AG04450 (cell line): ENCODE data around the gene SLC37A1. TPM values are rescaled to one million over a fixed set of nuclear protein-coding genes. Genes with fewer than 3 reads are reported as not detected.

ENCODE experiments used
- CTCF ChIA-PET: fragments of 300-600, 350-600 bp; formaldehyde crosslinking; extraction: SDS; loops from one replicate; lab custom pipeline; 2022; ENCODE audit warnings: antibody characterized with exemption, inconsistent platforms; lab: Charles Lee
- POLR2A ChIA-PET: fragments of 350-600 bp; formaldehyde crosslinking; extraction: SDS; loops from one replicate; lab custom pipeline; 2021; ENCODE audit warnings: antibody characterized with exemption, inconsistent platforms; lab: Yijun Ruan, JAX
- DNase-seq: peaks from one replicate; pipeline ENCODE4 v3.0.0-alpha.2; 2011; ENCODE audit warnings: low read depth, low spot score
- H3K27ac ChIP-seq: one replicate; pipeline ENCODE4 v1.5.1; 2012; ENCODE audit warnings: low read depth, low read length, control low read depth
- H3K27me3 ChIP-seq: one replicate; pipeline ENCODE4 v1.6.0; 2012; ENCODE audit warnings: low read length; ENCODE audit not compliant: control insufficient read depth, insufficient read depth
- H3K4me3 ChIP-seq: 2 replicates; pipeline ENCODE4 v1.5.1; 2011; ENCODE audit warnings: mild to moderate bottlenecking, low read depth, low read length, control low read depth
- H3K9me3 ChIP-seq: 2 replicates; pipeline ENCODE4 v1.5.1; 2012; ENCODE audit warnings: low read length; ENCODE audit not compliant: control insufficient read depth, insufficient read depth
- CTCF ChIP-seq: IDR thresholded peaks from 2 replicates; pipeline ENCODE4 v1.5.1; 2011; ENCODE audit warnings: low read depth, low read length, control low read depth, inconsistent platforms
- polyA plus RNA-seq: library from polyadenylated mRNA; depleted of rRNA; stranded (reverse); fragments of >200 nt; gene quantifications from 2 replicates; pipeline ENCODE4 v1.2.3, GENCODE V29; 2011

The SLC37A1 gene
- polyA plus RNA-seq, 1 experiment: 0.05 TPM

- H3K27me3 ChIP-seq: no peaks in the 10 kb centered on the region
Measured at GRCh38 chr21:42547001-42547905, 33.6 kb downstream of the SLC37A1 start.

GRCh38 chr21:42547906-42548365 is 34.3 kb downstream of the SLC37A1 start:
- no peak for TF ChIP-seq CTCF
- CTCF ChIA-PET: no interaction called here
- DNase-seq: no peak
- POLR2A ChIA-PET: no interaction called here
- H3K27me3 ChIP-seq: no peaks in the 10 kb centered on the region
- no peak overlapping the region for H3K27ac ChIP-seq
- no peaks in the 10 kb centered on the region; the same call in 1 of the 2 replicates for H3K9me3 ChIP-seq
- no peak overlapping the region for H3K4me3 ChIP-seq

More at GRCh38 chr21:42547001-42547905, 33.6 kb downstream of the SLC37A1 start:
- no peak for DNase-seq
- POLR2A ChIA-PET: no interaction called here
- H3K27ac ChIP-seq: no peak overlapping the region
- no peaks in the 10 kb centered on the region; the same call in 1 of the 2 replicates for H3K9me3 ChIP-seq
- CTCF ChIA-PET: no interaction called here
- no peak for TF ChIP-seq CTCF
- no peak overlapping the region for H3K4me3 ChIP-seq

GRCh38 chr21:42548687-42549406 is 35.2 kb downstream of the SLC37A1 start:
- POLR2A ChIA-PET: interaction anchor here (0.7 kb wide), 1 partner anchor 17 kb away, joined by 3 read pairs; no protein-coding TSS in a partner anchor
- no peak for TF ChIP-seq CTCF
- Histone ChIP-seq H3K27ac (no peak overlapping the region), H3K9me3 (no peaks in the 10 kb centered on the region; the same call in 1 of the 2 replicates), H3K4me3 (no peak overlapping the region), H3K27me3 (no peaks in the 10 kb centered on the region)
- CTCF ChIA-PET: no interaction called here
- DNase-seq: no peak

GRCh38 chr21:42550817-42551216 is 37.2 kb downstream of the SLC37A1 start:
- TF ChIP-seq CTCF: no peak
- no peak for DNase-seq
- no peak overlapping the region for H3K27ac ChIP-seq
- no peaks in the 10 kb centered on the region for H3K9me3 ChIP-seq
- ChIA-PET POLR2A (no interaction called here), CTCF (no interaction called here)
- H3K27me3 ChIP-seq: no peaks in the 10 kb centered on the region
- H3K4me3 ChIP-seq: no peak overlapping the region
